PC-9 (cell line): Measurements from ENCODE around the gene RAB40B.

Experiments
- EZH2 ChIP-seq: fragments of 200-600 bp; sonication (generic); IDR thresholded peaks from 2 replicates; pipeline ENCODE4 v1.8.0; 2017; ENCODE audit warnings: antibody characterized with exemption, low read depth
- TF ChIP-seq, protein P1 (sequence below): fragments of 200-600 bp; sonication (generic); conservative IDR thresholded peaks from 2 replicates; pipeline ENCODE4 v1.6.1; 2017; ENCODE audit warnings: mixed run types, antibody characterized with exemption, mild to moderate bottlenecking, moderate library complexity

DNA sequence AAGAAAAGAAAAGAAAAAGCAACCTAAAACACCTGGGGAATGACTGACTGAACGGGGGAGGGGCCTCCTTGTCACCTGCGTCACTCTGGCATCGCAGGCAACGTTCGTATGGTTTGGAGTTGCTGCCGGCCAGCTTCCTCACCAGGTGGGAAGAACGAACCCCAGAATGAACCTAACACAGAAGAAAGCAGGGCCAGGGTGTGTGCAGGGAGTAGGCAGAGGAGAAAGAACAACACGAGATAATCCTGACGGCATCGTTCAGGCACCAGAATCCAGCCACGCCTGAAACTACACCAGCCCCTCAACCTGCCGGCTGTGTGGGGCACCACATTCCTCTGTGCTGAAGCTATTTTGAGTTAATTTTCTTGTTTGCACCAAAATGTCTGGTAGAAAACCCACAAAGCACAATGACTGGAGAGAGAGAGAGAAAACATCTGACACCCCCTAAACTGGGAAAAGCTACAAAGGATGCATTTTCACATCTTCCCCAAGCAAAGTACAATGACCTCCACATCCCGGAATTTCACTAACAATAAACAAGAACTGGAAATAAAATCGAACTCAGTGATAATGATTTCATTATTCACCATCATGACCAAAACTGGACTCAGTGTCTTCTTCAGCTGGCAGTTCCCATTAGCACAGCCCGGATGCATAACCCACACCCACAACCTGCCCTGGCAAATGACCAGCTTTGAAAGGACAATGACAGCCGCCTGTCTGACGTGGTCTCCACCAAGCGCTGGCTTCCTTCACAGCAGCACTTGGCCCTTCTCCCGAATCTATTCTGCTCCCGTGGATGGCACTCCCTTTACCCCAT, 23.6 kb downstream of the RAB40B start:
- TF ChIP-seq, protein P1, sequence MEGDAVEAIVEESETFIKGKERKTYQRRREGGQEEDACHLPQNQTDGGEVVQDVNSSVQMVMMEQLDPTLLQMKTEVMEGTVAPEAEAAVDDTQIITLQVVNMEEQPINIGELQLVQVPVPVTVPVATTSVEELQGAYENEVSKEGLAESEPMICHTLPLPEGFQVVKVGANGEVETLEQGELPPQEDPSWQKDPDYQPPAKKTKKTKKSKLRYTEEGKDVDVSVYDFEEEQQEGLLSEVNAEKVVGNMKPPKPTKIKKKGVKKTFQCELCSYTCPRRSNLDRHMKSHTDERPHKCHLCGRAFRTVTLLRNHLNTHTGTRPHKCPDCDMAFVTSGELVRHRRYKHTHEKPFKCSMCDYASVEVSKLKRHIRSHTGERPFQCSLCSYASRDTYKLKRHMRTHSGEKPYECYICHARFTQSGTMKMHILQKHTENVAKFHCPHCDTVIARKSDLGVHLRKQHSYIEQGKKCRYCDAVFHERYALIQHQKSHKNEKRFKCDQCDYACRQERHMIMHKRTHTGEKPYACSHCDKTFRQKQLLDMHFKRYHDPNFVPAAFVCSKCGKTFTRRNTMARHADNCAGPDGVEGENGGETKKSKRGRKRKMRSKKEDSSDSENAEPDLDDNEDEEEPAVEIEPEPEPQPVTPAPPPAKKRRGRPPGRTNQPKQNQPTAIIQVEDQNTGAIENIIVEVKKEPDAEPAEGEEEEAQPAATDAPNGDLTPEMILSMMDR: no peak
- TF ChIP-seq EZH2: no peak
